ENCODE measurements around the gene MOCS2. TPM values are rescaled to one million over a fixed set of nuclear protein-coding genes. Genes with fewer than 3 reads are reported as not detected.

The MOCS2 gene
- total RNA-seq (10 to 100 TPM; 25.3 to 27.6 TPM), polyA plus RNA-seq (10 to 100 TPM; 26.0 to 71.0 TPM)
- long read RNA-seq, donor 1, transcript MOCS2-203 (7 exons, 1,337 nt): major isoform, 29 of 57 reads
- long read RNA-seq, donor 1, partial matches to known transcripts: 27 of 57 reads
- long read RNA-seq, donor 1, other reads (novel, unspliced or antisense): 0 of 57 reads
- long read RNA-seq, donor 2, transcript MOCS2-203 (7 exons, 1,337 nt): major isoform, 6 of 6 reads
- long read RNA-seq, donor 2, partial matches to known transcripts: 0 of 6 reads
- long read RNA-seq, donor 2, other reads (novel, unspliced or antisense): 0 of 6 reads
- long read RNA-seq, donor 3, transcript MOCS2-203 (7 exons, 1,337 nt): major isoform, 7 of 8 reads
- long read RNA-seq, donor 3, partial matches to known transcripts: 0 of 8 reads
- long read RNA-seq, donor 3, other reads (novel, unspliced or antisense): 0 of 8 reads
- long read RNA-seq, donor 4, transcript MOCS2-203 (7 exons, 1,337 nt): major isoform, 5 of 16 reads
- long read RNA-seq, donor 4, partial matches to known transcripts: 8 of 16 reads
- long read RNA-seq, donor 4, other reads (novel, unspliced or antisense): 0 of 16 reads
- long read RNA-seq, donor 5, transcript MOCS2-203 (7 exons, 1,337 nt): major isoform, 30 of 32 reads
- long read RNA-seq, donor 5, partial matches to known transcripts: 0 of 32 reads
- long read RNA-seq, donor 5, other reads (novel, unspliced or antisense): 0 of 32 reads

GRCh38 chr5:53109443-53110127, at the start of gene MOCS2:
TSS of gene MOCS2 (minus strand) at chr5:53109757. CDS start at chr5:53107174, 2,583 bp downstream.
- TF ChIP-seq CTCF (IDR thresholded peaks at IDR 0.05; ENCODE audit: control extremely low read depth, extremely low read depth): no peak
- peaks cover 0 to 10% (median under 1%) of the 10 kb centered on the region in 4 donors for H3K36me3 ChIP-seq (ENCODE audit: control insufficient read depth in 4 of 4, insufficient read depth in 4 of 4, low read length in 4 of 4)
- peak; percentile 90 to 97 (median 92) for DNase-seq
- H3K4me1 ChIP-seq (ENCODE audit: control insufficient read depth in 5 of 5, insufficient read depth in 5 of 5, low read length in 5 of 5): peaks cover 0 to 11% (median 6%) of the 10 kb centered on the region in 5 donors
- WGBS, 2 donors: 0% methylated on average over 54 of the region's 54 CpGs
- no peaks in the 10 kb centered on the region for H3K9me3 ChIP-seq (ENCODE audit: control insufficient read depth in 4 of 4, insufficient read depth in 3 of 4, low read length in 3 of 4)
- ATAC-seq (ENCODE audit: insufficient read depth, low FRiP score): peak; percentile 98
- H3K4me3 ChIP-seq: peak within 1 kb of the TSS; percentile 66
- H3K9ac ChIP-seq (ENCODE audit: insufficient read depth in 1 of 2, low read length in 2 of 2): peak within 1 kb of the TSS; percentile 44 to 96
- no peaks in the 10 kb centered on the region for H3K27me3 ChIP-seq (ENCODE audit: control insufficient read depth in 3 of 3, insufficient read depth in 3 of 3, low read length in 2 of 3)
- H3K27ac ChIP-seq (ENCODE audit: low read depth in 1 of 2, low read length in 1 of 2): peak within 1 kb of the TSS; percentile 67 to 78

DNA sequence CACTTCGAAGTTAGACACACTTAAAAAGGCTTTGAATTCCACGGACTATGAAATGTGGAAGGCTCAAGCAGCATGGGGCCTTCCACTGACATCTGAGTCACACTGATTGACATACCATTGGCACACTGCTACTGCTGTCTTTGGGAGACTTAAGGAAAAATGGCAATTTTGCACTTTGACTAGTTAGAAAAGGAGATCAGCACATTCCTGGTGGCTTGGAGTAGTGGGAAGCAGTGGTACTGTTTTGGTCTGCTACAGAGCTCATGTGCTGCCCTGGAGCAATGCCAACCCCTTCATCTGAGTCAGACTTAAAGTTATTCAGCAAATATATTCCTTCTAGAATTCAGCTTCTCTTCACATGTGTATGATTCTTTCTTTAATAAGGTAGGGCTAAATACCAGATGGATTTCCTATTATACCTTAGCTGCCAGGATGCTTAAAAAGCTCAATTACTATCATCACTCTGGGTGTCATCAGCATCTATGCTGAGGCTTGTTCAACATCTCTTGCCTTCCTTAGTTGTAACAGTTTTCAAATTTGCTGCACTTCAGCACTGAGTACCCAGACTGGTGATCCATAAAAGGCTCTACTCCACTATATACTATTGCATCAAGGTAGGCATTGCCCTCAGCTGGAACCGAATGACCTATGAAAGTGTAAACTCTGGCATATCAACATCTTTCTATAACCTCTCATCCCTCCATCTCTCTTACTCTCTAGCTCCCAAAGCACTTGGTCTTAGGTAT, 42.3 kb upstream of the MOCS2 start:
- Histone ChIP-seq H3K27me3 (ENCODE audit: control insufficient read depth in 3 of 3, insufficient read depth in 3 of 3, low read length in 2 of 3) (no peaks in the 10 kb centered on the region), H3K9me3 (ENCODE audit: control insufficient read depth in 4 of 4, insufficient read depth in 3 of 4, low read length in 3 of 4) (no peaks in the 10 kb centered on the region), H3K4me3 (no peak overlapping the region), H3K4me1 (ENCODE audit: control insufficient read depth in 5 of 5, insufficient read depth in 5 of 5, low read length in 5 of 5) (no peaks in the 10 kb centered on the region), H3K9ac (ENCODE audit: insufficient read depth in 1 of 2, low read length in 2 of 2) (no peak overlapping the region), H3K36me3 (ENCODE audit: control insufficient read depth in 4 of 4, insufficient read depth in 4 of 4, low read length in 4 of 4) (no peaks in the 10 kb centered on the region), H3K27ac (ENCODE audit: low read depth in 1 of 2, low read length in 1 of 2) (no peak overlapping the region)
- ATAC-seq (ENCODE audit: insufficient read depth, low FRiP score) (no peak), DNase-seq (peak; percentile 17 to 67 (median 22))
- no peak for TF ChIP-seq CTCF (IDR thresholded peaks at IDR 0.05; ENCODE audit: control extremely low read depth, extremely low read depth)
- WGBS, 2 donors: 79 to 92% methylated on average over 3 of the region's 3 CpGs

GRCh38 chr5:53133020-53133419, 23.5 kb upstream of the MOCS2 start:
- H3K27ac ChIP-seq (ENCODE audit: low read depth in 1 of 2, low read length in 1 of 2): no peak overlapping the region
- no peaks in the 10 kb centered on the region for H3K36me3 ChIP-seq (ENCODE audit: control insufficient read depth in 4 of 4, insufficient read depth in 4 of 4, low read length in 4 of 4)
- ATAC-seq (ENCODE audit: insufficient read depth, low FRiP score) (no peak), DNase-seq (no peak)
- 86 to 95% methylated on average over 1 of the region's 1 CpG for WGBS, 2 donors
- no peaks in the 10 kb centered on the region for H3K9me3 ChIP-seq (ENCODE audit: control insufficient read depth in 4 of 4, insufficient read depth in 3 of 4, low read length in 3 of 4)
- H3K4me1 ChIP-seq (ENCODE audit: control insufficient read depth in 5 of 5, insufficient read depth in 5 of 5, low read length in 5 of 5): no peaks in the 10 kb centered on the region
- no peak for TF ChIP-seq CTCF (IDR thresholded peaks at IDR 0.05; ENCODE audit: control extremely low read depth, extremely low read depth)
- no peak overlapping the region for H3K9ac ChIP-seq (ENCODE audit: insufficient read depth in 1 of 2, low read length in 2 of 2)
- H3K27me3 ChIP-seq (ENCODE audit: control insufficient read depth in 3 of 3, insufficient read depth in 3 of 3, low read length in 2 of 3): no peaks in the 10 kb centered on the region
- H3K4me3 ChIP-seq: no peak overlapping the region

Data from lung (tissue), 16 donors.